GM18867 (cell line): ENCODE measurements around the gene FAM240A.

ENCODE experiments used
- ATAC-seq: cut with Tn5 transposase; IDR thresholded peaks from one replicate; pipeline ENCODE4 v1.9.1; 2021; ENCODE audit warnings: mild to moderate bottlenecking, moderate library complexity; ENCODE audit not compliant: unreplicated experiment

The FAM240A gene

DNA sequence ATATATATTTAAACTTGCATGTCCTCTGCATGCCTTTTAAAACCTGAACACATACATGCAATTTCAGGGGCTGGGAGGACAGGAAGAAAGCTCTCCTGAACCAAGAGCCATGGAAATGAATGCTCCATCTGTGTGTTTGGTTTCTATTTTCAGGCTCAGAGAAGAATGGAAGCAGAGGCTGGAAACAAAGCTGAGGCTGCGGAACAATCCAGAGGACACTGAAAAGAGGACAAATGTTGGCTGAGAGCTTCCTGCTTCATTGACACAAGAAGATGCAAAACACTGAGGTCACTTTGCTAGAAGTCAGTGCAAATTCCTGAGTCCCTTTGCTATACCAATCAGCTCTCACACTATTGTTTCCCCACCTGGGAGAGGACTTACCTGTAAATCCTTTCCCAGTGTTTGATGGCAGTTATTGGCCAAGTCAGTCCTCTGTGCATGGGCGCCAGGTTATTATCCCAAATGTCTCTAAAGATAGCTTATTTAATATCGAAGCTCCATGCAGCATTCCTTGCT, 12.7 kb downstream of the FAM240A start:
- no peak for ATAC-seq

DNA sequence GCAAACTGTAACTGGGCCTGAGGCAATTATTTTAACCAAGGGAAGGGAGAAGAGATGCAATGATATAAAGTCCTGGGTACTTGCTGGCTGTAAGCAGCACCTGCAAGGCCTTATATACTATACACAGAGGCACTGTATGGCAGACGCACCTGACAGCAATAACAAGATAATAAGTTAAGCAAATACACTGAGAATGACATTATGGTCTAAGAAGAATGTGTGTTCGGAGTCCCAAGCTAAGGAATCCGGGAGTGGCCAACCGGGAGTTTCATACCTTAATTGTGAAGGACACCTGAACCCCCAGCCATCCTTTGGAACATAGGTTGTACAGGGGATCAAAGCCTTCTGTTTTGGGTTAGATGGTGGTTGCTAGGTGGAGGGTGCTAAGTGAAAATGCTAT, 13.7 kb downstream of the FAM240A start:
- no peak for ATAC-seq

DNA sequence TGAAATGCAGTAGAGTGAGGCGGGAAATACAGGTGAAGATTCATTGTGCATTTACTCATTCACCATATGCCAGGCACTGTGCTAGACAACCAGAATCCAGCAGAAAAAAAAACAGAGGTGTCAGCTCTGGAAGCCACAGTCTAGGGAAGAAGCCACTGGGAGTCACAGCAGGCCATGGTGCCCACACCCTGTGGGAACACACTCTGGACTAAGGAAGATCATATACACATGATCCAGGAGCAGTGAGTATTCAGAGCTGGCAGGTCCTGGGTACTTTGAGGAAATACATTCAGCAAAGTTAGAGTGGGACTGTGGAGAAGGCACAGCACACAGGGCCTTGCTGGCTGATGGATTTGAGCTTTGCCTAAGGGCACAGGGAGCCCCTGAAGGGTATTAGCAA, 14.8 kb downstream of the FAM240A start:
- ATAC-seq, result no peak

DNA sequence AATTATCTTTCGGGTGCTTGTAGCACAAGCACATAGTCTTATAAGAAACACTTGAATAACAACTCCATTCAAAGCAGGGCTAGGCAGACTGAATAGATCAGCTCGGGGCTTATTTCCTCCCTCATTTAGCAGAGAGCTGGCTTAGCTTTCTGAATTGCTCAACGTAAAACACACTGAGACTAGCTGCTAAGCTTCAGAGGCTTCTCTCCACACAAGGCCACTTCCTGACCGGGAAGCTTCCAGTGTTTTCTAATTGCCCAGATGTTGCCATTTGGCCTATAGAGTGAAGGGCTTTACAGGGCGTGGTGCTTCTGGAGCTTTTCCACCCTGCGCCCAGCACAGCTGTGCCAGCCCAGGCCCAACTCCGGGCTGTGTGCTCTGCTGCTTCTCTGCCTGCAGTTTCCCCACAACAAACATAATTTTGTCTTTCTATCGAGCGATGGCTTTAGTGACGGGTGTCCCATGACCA, 16.6 kb downstream of the FAM240A start:
- no peak for ATAC-seq

DNA sequence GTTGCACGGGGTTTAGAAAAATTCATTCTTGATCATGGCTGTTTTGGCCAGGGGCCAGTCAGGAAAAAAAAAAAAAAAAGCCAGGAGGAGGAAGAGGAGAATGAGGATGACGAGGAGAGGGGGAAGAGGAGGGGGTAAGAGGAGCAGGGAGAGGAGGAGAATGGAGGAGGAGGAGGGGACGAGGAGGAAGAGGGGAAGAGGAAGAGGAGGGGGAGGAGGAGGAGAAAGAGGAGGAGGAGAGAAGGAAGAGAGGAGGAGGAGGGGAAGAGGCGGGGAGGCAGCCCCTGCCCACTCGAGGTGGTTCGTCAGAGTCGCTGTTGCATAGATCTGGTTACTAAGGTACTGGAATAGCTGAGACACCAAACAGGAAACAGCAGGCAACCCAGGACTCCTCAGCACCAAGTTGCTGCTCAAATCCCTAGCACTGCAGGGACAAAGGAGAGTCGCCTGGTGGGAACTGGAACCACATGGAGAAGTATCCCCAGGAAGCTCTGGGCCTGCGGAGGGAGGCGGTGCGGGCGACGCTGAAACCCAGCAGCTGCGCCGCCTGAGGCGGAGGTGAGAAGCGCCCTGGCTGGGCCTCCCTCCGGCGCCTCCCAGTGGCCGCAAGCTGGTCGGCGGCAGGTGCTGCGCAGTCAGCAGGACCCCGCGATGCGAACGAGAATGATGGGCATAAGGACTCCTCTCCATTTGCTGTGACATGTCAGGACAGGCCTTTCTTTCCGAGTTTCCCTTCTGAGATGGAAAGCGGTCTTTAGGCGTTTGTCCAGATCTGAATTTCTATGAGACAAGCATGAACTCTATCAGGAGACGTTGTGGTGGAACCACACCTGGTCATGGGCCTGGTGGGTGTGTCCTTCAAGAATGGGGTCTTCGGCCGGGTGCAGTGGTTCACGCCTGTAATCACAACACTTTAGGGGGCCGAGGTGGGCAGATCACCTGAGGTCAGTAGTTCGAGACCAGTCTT, 17.5 kb downstream of the FAM240A start:
- peak; percentile 89 for ATAC-seq

DNA sequence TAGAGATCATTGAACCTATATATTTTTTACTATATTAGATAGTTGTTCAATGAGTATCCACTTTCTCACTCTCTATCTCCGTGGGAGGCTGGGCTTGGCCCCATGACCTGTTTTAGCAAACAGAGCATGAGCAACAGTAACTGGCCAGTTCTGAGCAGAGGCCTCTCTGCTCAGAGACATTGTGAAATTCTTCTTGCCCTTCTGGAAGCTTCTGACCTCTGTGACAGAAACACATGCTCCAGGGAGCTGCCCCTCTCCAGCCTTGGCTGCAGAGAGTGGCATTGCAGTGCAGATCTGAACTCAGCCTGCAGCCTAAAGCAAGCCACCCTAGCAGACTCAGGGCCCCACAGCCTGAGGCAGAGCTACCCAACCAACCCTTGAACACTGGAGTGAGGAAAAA, 20.5 kb downstream of the FAM240A start:
- ATAC-seq, result no peak

DNA sequence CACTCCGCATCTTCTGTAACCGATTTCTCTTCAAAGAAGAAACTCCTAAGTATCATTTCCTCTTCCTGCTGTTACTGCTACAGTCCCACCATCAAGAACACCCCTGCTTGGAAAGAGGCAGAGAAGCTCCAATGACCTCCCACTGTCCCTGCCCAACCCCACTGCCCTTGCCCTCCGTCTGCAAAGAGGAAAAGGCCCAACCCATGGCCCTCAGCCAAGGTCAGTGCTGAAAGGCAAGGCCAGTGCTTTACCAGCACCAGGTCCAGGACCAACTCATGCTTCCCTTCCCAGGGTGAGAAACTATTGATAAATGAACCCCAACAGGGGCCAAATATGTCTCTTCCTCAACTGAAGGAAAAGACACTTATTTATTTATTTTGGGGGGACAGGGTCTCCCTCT, 22.5 kb downstream of the FAM240A start:
- ATAC-seq, result no peak

DNA sequence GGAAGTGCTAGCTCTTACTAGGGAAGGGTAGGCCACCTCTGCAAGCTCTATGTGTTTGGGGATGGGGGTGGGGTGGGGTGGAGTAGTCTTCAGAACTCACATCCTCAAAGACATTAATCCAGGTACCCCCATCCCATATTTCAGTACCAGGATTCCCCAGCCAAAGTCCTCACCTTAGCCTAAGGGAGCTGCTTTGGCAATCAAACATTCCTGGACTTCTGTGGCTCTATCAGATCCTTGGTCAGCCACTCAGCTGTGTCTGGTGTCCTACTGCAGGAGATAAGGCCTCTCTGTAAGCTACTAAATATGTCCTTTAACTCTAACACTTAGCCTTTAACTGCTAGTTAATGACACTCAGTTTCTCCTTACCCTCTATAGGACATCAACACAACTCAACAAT, 26.9 kb downstream of the FAM240A start:
- no peak for ATAC-seq

DNA sequence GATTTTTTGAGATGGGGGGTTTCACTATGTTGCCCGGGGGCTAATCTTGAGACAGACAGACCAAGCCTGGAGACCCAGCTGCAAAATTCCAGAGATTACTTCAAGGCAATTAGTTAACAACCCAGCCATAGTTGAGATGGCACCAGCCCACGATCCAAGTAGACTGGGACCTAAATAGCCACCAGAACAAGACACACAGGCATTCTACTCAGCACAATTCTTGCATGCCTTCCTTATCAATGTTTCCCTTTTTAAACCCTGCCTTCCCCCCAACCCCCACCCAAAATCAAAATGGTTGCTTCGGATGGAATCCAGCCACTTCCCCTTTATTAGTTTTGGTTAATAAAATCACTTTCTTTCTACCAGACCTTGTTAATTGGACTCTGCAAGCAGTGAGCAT, 28.6 kb downstream of the FAM240A start:
- no peak for ATAC-seq

DNA sequence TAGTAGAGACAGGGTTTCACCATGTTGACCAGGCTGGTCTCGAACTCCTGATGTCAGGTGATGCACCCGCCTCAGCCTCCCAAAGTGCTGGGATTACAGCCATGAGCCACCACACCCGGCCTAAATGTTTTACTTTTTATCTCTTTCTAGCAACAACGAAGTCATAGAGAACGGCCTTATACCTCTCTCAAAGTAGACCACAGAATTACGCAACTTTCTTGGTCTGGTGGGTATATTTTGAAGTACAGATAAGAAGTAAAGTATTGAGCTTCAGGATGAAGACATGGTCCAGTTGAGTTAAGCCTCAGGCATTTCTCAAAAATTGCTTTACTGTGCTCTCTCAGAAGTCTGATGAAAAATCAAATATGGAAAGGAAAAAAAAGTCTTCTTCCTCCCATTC, 30.6 kb downstream of the FAM240A start:
- ATAC-seq, result no peak

DNA sequence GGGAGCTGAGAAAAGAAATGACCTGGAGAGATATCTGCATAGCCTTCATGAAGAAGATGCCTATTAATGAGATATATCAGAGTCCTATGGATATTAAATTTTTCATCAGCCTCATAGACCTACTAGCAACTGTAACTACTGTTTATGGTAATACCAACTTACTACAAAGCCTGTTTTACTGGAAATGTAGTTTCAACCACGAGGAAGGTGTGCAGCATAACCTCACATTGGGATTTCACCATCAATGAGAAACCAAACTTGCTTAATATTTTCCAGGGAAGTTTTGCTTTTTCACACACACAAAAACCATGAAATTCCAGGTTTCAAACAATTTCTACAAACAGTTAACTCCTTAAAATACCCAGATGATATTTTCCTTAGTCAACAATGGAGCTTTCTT, 31.4 kb downstream of the FAM240A start:
- ATAC-seq, result no peak

DNA sequence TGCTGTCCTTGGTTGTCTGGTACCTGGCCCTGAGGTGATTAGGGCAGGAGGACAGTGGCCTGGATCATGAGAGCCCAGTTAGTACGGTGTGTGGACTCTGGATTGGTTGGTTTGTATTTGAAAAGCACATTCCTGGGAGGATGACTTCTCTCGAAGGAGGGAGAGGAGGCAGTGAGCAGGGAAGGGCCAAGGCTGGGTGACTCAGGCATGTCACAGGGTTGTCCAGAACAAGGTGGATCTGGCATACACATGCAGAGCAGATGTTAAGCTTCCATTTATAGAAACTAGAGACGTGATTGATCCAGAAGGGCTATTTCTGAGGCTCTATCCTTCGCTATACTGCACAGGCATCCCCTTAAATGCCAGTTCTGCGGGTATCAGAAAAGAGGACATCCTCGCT, 34.4 kb downstream of the FAM240A start:
- no peak for ATAC-seq

DNA sequence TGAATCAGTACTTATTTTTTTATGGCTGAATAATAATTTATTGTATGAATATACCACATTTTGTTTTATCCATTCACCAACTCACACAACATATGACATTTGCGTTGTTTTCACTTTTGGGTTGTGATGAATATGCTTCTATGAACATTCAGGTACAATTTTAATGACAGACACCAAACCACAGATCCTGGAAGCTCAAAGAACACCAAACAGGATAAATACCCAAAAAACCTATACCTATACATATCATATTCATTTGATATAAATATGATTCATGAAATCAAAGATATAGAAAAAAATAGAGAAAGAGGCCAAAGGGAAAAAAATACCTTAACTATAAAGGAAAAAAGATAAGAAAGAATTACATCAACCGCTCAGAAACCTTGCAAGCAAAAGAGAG, 35.8 kb downstream of the FAM240A start:
- no peak for ATAC-seq

DNA sequence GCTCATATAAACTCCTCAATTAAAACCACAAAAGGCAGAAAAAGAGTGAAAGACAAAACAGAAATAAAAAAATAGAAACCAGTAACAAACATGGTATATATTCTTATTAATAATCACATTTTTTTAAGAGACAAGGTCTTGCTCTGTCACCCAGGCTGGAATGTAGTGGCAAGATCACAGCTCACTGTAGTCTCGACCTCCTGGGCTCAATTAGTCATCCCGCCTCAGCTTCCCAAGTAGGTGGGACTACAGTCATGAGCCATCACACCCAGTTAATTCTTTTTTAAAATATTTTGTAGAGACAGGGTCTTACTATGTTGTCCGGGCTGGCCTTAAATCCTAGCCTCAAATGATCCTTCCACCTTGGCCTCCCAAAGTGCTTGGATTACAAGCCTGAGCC, 37.1 kb downstream of the FAM240A start:
- ATAC-seq, result no peak

DNA sequence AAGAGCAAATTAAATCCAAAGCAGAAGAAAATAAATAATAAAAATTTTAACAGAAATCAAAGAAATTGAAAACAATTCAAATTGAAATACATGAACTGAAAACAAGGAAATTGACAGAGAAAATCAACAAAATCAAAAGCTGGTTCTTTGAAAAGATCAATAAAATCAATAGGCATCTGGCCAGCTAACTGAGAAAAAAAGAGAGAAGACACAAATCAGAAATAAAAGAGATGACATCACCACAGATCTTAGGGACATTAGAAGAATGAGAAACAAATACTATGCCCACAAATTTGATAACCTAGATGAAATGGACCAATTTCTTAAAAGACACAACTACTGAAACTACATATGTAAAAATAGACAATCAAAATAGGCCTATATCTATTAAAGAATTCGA, 38.8 kb downstream of the FAM240A start:
- ATAC-seq, result no peak

DNA sequence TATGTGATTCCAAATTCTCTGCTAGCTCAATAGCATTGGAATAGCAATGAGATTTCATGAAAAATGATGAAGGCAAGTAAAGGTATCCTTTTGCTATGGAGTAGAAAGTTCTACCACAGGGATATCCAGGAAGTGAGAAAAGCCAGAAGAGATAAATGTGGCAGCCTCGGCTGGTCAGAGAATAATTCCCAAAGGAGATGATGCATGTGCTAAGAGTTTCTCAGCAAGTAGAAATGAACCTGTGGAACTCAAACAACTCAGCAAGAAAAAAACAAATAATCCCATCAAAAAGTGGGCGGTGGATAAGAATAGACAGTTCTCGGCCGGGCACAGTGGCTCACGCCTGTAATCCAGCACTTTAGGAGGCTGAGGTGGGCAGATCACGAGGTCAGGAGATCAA, 42.9 kb downstream of the FAM240A start:
- no peak for ATAC-seq

DNA sequence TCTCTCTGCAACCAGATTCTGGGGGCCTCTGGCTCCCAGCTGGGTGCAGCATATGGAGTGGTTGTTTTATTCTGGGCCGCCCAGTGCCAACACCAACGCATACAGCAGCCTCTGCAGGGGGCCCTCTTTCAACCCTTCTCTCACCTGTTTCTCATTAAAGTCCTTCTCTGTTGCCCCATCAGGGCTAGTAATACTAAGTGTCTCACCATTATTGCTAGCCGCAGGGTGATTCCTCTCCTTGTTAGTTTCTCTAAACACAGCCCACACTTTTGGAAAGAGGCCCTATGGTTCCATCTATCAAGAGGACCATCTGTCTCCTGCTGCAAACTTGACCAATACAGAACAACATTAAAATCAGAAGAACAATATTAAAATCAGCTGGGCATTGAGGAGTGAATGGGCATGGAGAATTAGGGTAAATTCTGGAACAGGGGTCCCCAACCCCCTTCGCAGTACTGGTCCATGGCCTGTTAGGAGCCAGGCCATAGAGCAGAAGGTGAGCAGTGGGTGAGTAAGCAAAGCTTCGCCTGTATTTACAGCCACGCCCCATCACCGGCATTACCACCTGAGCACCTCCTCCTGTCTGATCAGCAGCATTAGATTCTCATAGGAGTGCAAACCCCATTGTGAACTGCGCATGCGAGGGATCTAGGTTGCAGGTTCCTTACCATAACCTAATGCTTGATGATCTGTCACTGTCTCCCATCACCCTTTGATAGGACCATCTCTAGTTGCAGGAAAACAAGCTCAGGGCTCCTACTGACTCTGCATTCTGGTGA, 44.6 kb downstream of the FAM240A start:
- ATAC-seq, result no peak

DNA sequence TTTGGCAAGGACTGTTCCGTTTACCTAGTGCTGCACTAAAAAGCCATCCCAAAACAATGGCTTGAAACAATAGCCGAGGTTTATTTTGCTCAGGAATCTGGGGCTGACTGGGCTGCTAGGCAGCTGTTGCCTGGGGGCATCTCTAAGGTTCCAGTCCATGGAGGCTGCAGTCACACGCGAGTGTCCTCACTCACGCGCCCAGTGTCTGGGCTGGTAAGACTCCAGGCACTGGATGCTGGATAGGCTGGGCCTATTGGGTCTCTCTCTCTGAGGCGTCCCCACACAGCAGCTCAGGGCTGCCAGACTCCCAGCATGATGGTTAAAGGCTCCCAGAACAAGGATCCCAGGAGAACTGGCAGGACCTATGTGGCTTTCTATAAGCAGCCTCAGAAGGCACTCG, 47.0 kb downstream of the FAM240A start:
- ATAC-seq, result no peak

DNA sequence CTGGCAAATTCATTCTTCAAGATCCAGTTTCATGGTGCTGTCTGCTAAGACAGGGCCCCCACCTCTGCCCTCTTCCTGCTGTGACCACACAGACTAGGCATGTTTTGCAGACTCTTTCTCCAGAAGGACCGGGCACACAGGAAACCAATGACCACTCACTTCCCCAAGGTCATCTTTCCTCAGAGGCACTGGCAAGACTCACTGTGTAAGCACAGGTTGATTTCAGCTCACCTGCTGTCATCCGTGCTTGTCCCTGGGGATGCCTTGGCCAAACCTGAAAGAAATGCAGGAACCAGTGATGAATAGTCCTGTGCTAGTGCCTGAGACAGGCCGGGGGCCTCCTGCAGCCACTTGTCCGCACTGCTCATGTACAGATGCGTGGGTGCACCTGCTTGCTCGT, 47.7 kb downstream of the FAM240A start:
- no peak for ATAC-seq

DNA sequence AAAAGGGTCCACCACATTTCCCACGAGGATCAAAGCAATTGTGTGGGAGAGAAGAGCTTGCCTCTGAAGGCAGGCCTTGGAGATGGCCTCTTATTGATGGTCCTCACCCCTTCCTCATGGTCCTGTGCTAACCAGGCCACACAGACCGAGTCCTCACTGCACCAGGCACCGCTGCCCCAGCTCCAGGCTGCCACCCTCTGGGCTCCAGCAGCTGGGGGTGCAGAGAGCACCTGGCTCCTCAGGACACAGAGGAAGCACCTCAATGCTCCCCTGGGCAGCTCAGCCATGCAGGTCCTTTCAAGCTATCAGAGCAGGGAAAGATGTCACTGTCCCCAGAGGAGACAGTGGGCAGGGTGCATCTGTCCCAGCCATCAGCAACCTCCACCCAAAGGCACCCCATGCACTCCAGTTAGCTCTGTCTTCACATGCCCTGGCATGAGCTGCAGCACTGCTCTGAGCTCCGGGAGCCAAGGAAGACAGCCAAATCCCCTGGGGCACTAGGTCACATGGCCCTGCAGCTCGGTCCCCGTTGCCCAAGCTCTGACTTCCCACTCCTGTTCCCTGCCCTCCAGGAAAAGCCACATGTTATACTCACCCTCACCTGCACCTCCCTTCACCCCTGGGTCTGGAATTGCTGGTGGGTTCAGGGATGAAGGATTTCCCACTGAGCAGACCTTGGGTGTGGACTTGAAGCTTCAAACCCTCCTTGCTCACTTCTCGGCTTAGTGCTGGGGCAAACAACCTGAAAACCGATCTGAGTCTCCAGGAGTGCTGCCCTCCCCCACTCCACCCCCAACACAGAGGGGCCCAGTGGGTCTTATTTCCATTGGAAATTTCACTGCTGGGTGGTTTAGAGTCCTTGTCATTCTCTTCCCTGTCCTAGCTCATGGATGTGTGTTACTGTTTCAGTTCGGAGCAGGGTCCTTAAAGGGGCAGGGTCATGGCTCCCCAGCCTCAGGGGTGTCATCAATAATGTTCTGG, 48.5 kb downstream of the FAM240A start:
- ATAC-seq, result no peak
